Astrocyte (in vitro differentiated cells and primary cell): ENCODE measurements around the gene OR52B6.

ENCODE experiments used
- EZH2 ChIP-seq: IDR thresholded peaks from 2 replicates; pipeline ENCODE4 v1.6.1; 2012; ENCODE audit warnings: mild to moderate bottlenecking, low read length, inconsistent platforms; ENCODE audit not compliant: insufficient read depth
- TF ChIP-seq, protein P1 (sequence below): IDR thresholded peaks from 2 replicates; pipeline ENCODE4 v1.5.1; 2011; ENCODE audit warnings: low read depth, mild to moderate bottlenecking, inconsistent platforms, low read length, moderate library complexity; ENCODE audit not compliant: insufficient read depth

DNA sequence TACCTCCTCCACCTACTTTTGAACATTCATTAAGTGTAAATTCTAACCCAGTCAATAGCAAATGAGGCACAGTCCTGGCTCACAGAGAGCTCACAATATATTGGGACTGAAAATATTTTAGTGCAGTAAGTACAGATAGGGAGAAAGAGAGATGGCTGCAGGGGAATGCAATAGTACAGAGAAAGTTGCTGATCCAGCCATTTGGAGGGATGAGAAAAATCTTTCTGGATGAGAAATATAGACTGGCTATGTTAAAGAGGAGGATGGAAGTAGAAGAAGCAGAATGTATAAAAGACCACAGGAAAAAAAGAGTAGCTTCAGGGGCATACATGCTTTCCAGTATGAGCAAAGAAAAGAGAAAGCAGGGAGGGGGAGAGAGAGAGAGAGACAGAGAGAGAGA is 3.6 kb upstream of the OR52B6 start:
- TF ChIP-seq, protein P1, sequence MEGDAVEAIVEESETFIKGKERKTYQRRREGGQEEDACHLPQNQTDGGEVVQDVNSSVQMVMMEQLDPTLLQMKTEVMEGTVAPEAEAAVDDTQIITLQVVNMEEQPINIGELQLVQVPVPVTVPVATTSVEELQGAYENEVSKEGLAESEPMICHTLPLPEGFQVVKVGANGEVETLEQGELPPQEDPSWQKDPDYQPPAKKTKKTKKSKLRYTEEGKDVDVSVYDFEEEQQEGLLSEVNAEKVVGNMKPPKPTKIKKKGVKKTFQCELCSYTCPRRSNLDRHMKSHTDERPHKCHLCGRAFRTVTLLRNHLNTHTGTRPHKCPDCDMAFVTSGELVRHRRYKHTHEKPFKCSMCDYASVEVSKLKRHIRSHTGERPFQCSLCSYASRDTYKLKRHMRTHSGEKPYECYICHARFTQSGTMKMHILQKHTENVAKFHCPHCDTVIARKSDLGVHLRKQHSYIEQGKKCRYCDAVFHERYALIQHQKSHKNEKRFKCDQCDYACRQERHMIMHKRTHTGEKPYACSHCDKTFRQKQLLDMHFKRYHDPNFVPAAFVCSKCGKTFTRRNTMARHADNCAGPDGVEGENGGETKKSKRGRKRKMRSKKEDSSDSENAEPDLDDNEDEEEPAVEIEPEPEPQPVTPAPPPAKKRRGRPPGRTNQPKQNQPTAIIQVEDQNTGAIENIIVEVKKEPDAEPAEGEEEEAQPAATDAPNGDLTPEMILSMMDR: no peak
- no peak for TF ChIP-seq EZH2
